HG03097 (cell line): ENCODE results near the gene LSM3.
A peak's percentile ranks its signal among the peaks of the same experiment; 100 is the strongest.
"Not testable (repeated sequence)": the region's sequence is repeated elsewhere in the genome, so short reads cannot be mapped to it uniquely, and the experiment has no call there.

Source experiments
- ATAC-seq: cut with Tn5 transposase; IDR thresholded peaks from one replicate; pipeline ENCODE4 v1.9.1; 2021; ENCODE audit not compliant: unreplicated experiment, low FRiP score

LSM3 gene

GRCh38 chr3:14214764-14215163 is 36.1 kb downstream of the LSM3 start:
- ATAC-seq = no peak

GRCh38 chr3:14216257-14217048 is 37.8 kb downstream of the LSM3 start:
- ATAC-seq = peak; percentile 68

- no peak for ATAC-seq
These were observed 39.7 kb downstream of the LSM3 start for GRCh38 chr3:14218355-14218754.

GRCh38 chr3:14220933-14221332 is 42.3 kb downstream of the LSM3 start:
- no peak for ATAC-seq

GRCh38 chr3:14221902-14222301 is 43.3 kb downstream of the LSM3 start:
- ATAC-seq = no peak

- ATAC-seq = no peak
These were observed 43.8 kb downstream of the LSM3 start for GRCh38 chr3:14222457-14222856.

GRCh38 chr3:14222900-14223594 is 44.4 kb downstream of the LSM3 start:
- no peak for ATAC-seq

- ATAC-seq = no peak
These were observed 45.0 kb downstream of the LSM3 start for GRCh38 chr3:14223595-14223994.

- ATAC-seq = no peak
These were observed 46.3 kb downstream of the LSM3 start for GRCh38 chr3:14224895-14225294.

GRCh38 chr3:14225421-14225820 is 46.8 kb downstream of the LSM3 start:
- no peak for ATAC-seq

- not testable (repeated sequence) for ATAC-seq
These were observed 47.7 kb downstream of the LSM3 start for GRCh38 chr3:14226351-14226750.

GRCh38 chr3:14227856-14228255 is 49.2 kb downstream of the LSM3 start:
- no peak for ATAC-seq

- no peak for ATAC-seq
These were observed 50.3 kb downstream of the LSM3 start for GRCh38 chr3:14228681-14229470.

- ATAC-seq = not testable (repeated sequence)
These were observed 51.1 kb downstream of the LSM3 start for GRCh38 chr3:14229695-14230094.

GRCh38 chr3:14230729-14231128 is 52.1 kb downstream of the LSM3 start:
- no peak for ATAC-seq

- no peak for ATAC-seq
These were observed 52.8 kb downstream of the LSM3 start for GRCh38 chr3:14231145-14231990.

- ATAC-seq = no peak
These were observed 53.4 kb downstream of the LSM3 start for GRCh38 chr3:14231998-14232501.

GRCh38 chr3:14234251-14235002 is 55.8 kb downstream of the LSM3 start:
- no peak for ATAC-seq
